Activated naive CD8-positive, alpha-beta T cell treated with anti-CD3 and anti-CD28 coated beads, Interleukin-2, amount 10 ng/mL, durations not matched to agents 7 days and 5 days (primary cell): ENCODE results near the gene MYOG. TPM values are rescaled to one million over a fixed set of nuclear protein-coding genes. Genes with fewer than 3 reads are reported as not detected.

Experiments used
- ATAC-seq: fragments of 150-1000 bp; cut with Tn5 transposase; one replicate; pipeline ENCODE4 v1.10.0; 2021; ENCODE audit warnings: low read depth, moderate library complexity
- POLR2A ChIA-PET: fragments of 350-600 bp; sonication (Branson Sonifier 250); formaldehyde crosslinking; loops from one replicate; lab custom pipeline; 2021; ENCODE audit warnings: antibody characterized with exemption; lab: Charles Lee
- DNase-seq: peaks from one replicate; pipeline ENCODE4 v3.0.0; 2021
- H3K27ac Mint-ChIP-seq: one replicate; pipeline ENCODE4 v1.8.0; 2022; ENCODE audit warnings: mild to moderate bottlenecking, mixed read lengths
- H3K27me3 Mint-ChIP-seq: one replicate; pipeline ENCODE4 v1.8.0; 2022; ENCODE audit warnings: mild to moderate bottlenecking, moderate library complexity, mixed read lengths
- H3K36me3 Mint-ChIP-seq: one replicate; pipeline ENCODE4 v1.8.0; 2021; ENCODE audit warnings: mild to moderate bottlenecking, mixed read lengths
- H3K4me1 Mint-ChIP-seq: one replicate; pipeline ENCODE4 v1.8.0; 2021; ENCODE audit warnings: mixed read lengths
- H3K4me3 Mint-ChIP-seq: one replicate; pipeline ENCODE4 v1.8.0; 2022; ENCODE audit warnings: mild to moderate bottlenecking, moderate library complexity, mixed read lengths
- H3K9me3 Mint-ChIP-seq: one replicate; pipeline ENCODE4 v1.8.0; 2021; ENCODE audit warnings: mixed read lengths
- total RNA-seq, 2 experiments: library from RNA; stranded (reverse); gene quantifications; one replicate each; pipeline ENCODE4 v1.2.3, GENCODE V29; 2021

Gene MYOG
- total RNA-seq, 2 experiments from 2014 or later: not detected

DNA sequence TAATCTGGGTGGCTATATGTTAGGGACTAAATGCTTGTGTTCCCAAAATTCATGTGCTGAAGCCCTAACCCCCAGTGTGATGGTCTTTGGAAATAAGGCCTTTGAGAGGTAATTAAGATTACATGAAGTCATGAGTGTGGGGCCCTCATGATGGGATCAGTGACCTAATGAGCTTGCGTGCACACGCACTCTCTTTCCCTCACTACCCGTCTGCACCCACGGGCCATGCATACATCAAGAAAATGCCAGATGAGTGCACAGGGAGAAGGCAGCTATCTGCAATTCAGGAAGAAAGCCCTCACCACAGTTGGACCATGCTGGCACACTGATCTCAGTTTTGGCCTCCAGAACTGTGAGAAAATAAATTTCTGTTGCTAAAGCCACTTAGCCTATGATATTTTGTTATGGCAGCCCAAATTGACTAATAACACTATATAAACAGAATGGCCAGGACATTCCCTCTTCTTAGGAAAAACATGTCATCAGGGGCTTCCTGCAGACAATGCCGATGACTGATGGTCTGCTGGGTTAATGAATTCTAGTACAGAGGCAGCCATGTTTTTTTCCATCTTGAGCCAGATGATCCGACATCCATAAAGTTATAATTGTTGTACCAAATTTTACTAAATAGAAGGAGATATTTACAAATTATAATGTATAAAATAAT is 18.1 kb upstream of the MYOG start:
- DNase-seq (no peak), ATAC-seq (no peak)
- peaks cover 42% of the 10 kb centered on the region for H3K27me3 Mint-ChIP-seq
- no peaks in the 10 kb centered on the region for H3K36me3 Mint-ChIP-seq
- no peaks in the 10 kb centered on the region for H3K4me1 Mint-ChIP-seq
- no peak overlapping the region for H3K27ac Mint-ChIP-seq
- H3K4me3 Mint-ChIP-seq: no peak overlapping the region
- POLR2A ChIA-PET: no interaction called here
- peaks cover 4% of the 10 kb centered on the region for H3K9me3 Mint-ChIP-seq

DNA sequence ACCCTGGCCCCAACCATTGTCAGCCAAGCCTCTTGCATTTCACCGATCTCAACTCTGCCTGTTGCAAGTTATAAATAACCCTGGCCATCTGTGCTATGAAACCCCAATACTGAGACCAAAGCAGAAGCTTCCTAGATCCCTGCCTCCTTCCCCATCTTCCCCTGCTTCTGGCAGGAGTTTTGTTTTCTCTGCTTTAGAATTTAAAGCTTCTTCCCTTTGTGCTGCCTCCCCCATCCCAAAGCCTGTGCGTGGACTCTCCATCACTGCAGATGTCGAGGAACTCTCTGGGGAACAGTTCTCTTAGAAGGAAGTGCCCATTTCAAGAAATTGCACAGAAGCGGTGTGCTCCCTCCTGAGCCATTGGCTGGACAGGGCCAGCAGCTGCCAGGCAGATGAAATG is 17.4 kb upstream of the MYOG start:
- ATAC-seq (no peak), DNase-seq (no peak)
- Mint-ChIP-seq H3K36me3 (no peaks in the 10 kb centered on the region), H3K4me3 (no peak overlapping the region), H3K27me3 (peaks cover 36% of the 10 kb centered on the region), H3K9me3 (peaks cover 4% of the 10 kb centered on the region), H3K27ac (no peak overlapping the region), H3K4me1 (no peaks in the 10 kb centered on the region)
- POLR2A ChIA-PET: no interaction called here

DNA sequence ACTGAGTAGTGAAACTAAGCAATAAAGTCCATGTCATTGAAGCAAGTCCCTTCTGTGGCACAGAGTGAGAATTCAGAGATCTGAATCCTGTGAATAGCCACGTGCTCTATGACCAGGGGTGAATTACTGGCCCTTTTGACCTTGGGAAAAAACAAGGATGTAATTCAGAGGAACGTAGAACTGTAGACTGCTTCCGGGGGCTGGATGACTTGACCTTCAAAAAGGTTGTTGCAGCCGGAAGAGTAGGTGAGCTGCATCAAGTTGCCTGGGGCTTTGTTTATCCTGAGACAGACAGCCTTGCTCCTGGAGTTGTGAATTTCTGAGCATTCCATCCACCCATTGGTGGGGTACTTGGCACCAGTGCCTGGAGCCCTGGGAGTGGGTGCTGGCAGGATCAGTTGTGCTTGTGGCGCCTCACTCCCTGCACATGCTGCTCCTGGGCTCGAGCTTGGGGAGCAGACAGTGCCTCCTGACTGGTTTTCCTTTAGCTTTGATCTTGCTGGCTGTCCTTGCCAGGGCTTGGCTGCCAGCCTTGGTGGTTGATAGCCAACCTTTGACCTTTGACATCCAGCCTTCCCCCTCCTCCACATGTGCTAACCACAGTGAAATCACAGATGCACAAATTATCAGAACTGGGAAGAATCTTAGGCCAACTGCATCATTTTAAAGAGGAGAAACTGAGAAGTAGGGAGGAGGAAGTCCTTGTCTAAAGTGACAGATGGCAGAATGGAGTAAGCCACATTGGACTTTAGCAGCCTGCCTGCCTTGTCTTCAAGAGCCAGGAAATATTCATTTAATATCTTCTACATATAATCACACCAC is 16.2 kb upstream of the MYOG start:
- Mint-ChIP-seq H3K27ac (no peak overlapping the region), H3K9me3 (peaks cover 4% of the 10 kb centered on the region), H3K27me3 (peaks cover 33% of the 10 kb centered on the region), H3K36me3 (no peaks in the 10 kb centered on the region), H3K4me3 (no peak overlapping the region), H3K4me1 (no peaks in the 10 kb centered on the region)
- POLR2A ChIA-PET: no interaction called here
- ATAC-seq (no peak), DNase-seq (no peak)

- peaks cover 26% of the 10 kb centered on the region for H3K27me3 Mint-ChIP-seq
- no peak overlapping the region for H3K27ac Mint-ChIP-seq
These were observed 14.7 kb upstream of the MYOG start for GRCh38 chr1:203100516-203100869.

GRCh38 chr1:203099805-203100515 is 14.1 kb upstream of the MYOG start:
- Mint-ChIP-seq H3K4me3 (no peak overlapping the region), H3K9me3 (peaks cover 11% of the 10 kb centered on the region), H3K27me3 (peaks cover 23% of the 10 kb centered on the region), H3K4me1 (no peaks in the 10 kb centered on the region), H3K36me3 (no peaks in the 10 kb centered on the region), H3K27ac (no peak overlapping the region)
- ATAC-seq (no peak), DNase-seq (no peak)
- POLR2A ChIA-PET: no interaction called here

More at GRCh38 chr1:203100516-203100869, 14.7 kb upstream of the MYOG start:
- ATAC-seq: no peak
- POLR2A ChIA-PET: no interaction called here
- Mint-ChIP-seq H3K9me3 (peaks cover 9% of the 10 kb centered on the region), H3K36me3 (no peaks in the 10 kb centered on the region), H3K4me1 (no peaks in the 10 kb centered on the region), H3K4me3 (no peak overlapping the region)
- no peak for DNase-seq

- Mint-ChIP-seq H3K27me3 (peaks cover 24% of the 10 kb centered on the region), H3K36me3 (no peaks in the 10 kb centered on the region), H3K27ac (no peak overlapping the region), H3K9me3 (peaks cover 16% of the 10 kb centered on the region), H3K4me3 (no peak overlapping the region), H3K4me1 (no peaks in the 10 kb centered on the region)
- DNase-seq (no peak), ATAC-seq (no peak)
- POLR2A ChIA-PET: no interaction called here
These were observed 13.2 kb upstream of the MYOG start for GRCh38 chr1:203098914-203099520.

- H3K27me3 Mint-ChIP-seq: peaks cover 21% of the 10 kb centered on the region
- POLR2A ChIA-PET: no interaction called here
- ATAC-seq (no peak), DNase-seq (no peak)
- no peak overlapping the region for H3K27ac Mint-ChIP-seq
- no peaks in the 10 kb centered on the region for H3K4me1 Mint-ChIP-seq
- H3K9me3 Mint-ChIP-seq: peaks cover 16% of the 10 kb centered on the region
- H3K36me3 Mint-ChIP-seq: no peaks in the 10 kb centered on the region
- no peak overlapping the region for H3K4me3 Mint-ChIP-seq
These were observed 12.6 kb upstream of the MYOG start for GRCh38 chr1:203098445-203098844.

GRCh38 chr1:203097001-203097400 is 11.2 kb upstream of the MYOG start:
- ATAC-seq (no peak), DNase-seq (no peak)
- H3K27ac Mint-ChIP-seq: no peak overlapping the region
- no peaks in the 10 kb centered on the region for H3K36me3 Mint-ChIP-seq
- peaks cover 16% of the 10 kb centered on the region for H3K9me3 Mint-ChIP-seq
- H3K4me3 Mint-ChIP-seq: no peak overlapping the region
- H3K27me3 Mint-ChIP-seq: peaks cover 30% of the 10 kb centered on the region
- POLR2A ChIA-PET: no interaction called here
- H3K4me1 Mint-ChIP-seq: no peaks in the 10 kb centered on the region

DNA sequence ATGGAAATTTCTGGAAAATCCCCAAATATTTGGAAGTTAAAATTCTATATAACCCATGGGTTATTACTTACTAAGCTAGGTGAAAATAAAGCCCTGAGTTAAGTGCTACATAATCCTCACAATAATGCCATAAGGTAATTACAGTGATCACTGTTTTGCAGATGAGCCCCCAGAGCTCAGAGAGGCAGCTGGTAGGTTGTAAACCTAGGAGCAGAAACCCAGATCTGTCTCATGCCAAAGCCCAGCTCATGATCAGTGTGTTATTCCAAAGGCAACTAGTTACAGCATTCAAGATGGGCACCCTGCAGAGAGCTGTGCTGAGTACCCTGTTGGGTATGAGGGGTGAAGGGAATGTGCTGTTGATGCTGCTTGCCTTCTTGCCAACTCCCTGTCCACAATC is 10.8 kb upstream of the MYOG start:
- H3K9me3 Mint-ChIP-seq: peaks cover 16% of the 10 kb centered on the region
- no peak overlapping the region for H3K27ac Mint-ChIP-seq
- no peaks in the 10 kb centered on the region for H3K4me1 Mint-ChIP-seq
- no peak for ATAC-seq
- H3K36me3 Mint-ChIP-seq: no peaks in the 10 kb centered on the region
- DNase-seq: no peak
- H3K4me3 Mint-ChIP-seq: no peak overlapping the region
- peaks cover 30% of the 10 kb centered on the region for H3K27me3 Mint-ChIP-seq
- POLR2A ChIA-PET: no interaction called here

DNA sequence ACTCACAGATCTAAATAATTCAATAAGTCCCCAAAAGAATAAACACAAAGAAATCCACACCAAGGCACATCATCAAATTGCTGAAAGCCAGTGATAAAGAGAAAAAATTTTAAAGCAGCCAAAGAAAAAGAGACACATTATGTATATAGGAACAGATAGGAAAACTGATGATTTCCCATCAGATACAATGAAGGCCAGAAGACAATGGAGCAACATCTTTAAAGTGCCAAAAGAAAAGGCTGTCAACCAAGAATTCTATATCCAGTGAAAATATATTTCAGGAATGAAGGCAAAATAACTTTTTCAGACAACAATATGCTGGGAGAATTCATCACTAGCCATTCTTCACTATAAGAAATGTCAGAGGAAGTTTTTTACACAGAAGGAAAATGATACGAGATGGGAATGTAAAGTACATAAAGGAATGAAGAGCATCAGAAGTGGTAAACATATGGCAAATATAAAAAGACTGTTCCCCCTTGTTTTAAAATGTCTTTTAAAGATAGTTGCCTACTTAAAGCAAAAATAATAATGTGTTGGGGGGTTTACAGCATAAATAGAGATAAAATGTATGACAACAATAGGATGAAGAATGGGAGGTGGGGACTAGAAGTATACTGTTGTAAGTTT is 9.4 kb upstream of the MYOG start:
- POLR2A ChIA-PET: no interaction called here
- DNase-seq (no peak), ATAC-seq (no peak)
- peaks cover 32% of the 10 kb centered on the region for H3K27me3 Mint-ChIP-seq
- no peak overlapping the region for H3K4me3 Mint-ChIP-seq
- H3K4me1 Mint-ChIP-seq: no peaks in the 10 kb centered on the region
- H3K36me3 Mint-ChIP-seq: no peaks in the 10 kb centered on the region
- no peak overlapping the region for H3K27ac Mint-ChIP-seq
- H3K9me3 Mint-ChIP-seq: peaks cover 16% of the 10 kb centered on the region

GRCh38 chr1:203093754-203094410 is 8.1 kb upstream of the MYOG start:
- DNase-seq (no peak), ATAC-seq (no peak)
- no peak overlapping the region for H3K27ac Mint-ChIP-seq
- H3K36me3 Mint-ChIP-seq: no peaks in the 10 kb centered on the region
- H3K4me3 Mint-ChIP-seq: no peak overlapping the region
- POLR2A ChIA-PET: no interaction called here
- no peaks in the 10 kb centered on the region for H3K4me1 Mint-ChIP-seq
- peaks cover 28% of the 10 kb centered on the region for H3K27me3 Mint-ChIP-seq
- H3K9me3 Mint-ChIP-seq: peaks cover 16% of the 10 kb centered on the region

- ATAC-seq (no peak), DNase-seq (no peak)
- H3K27ac Mint-ChIP-seq: no peak overlapping the region
- no peaks in the 10 kb centered on the region for H3K4me1 Mint-ChIP-seq
- H3K4me3 Mint-ChIP-seq: no peak overlapping the region
- H3K36me3 Mint-ChIP-seq: no peaks in the 10 kb centered on the region
- H3K9me3 Mint-ChIP-seq: peaks cover 16% of the 10 kb centered on the region
- H3K27me3 Mint-ChIP-seq: peaks cover 17% of the 10 kb centered on the region
- POLR2A ChIA-PET: no interaction called here
These were observed 6.0 kb upstream of the MYOG start for GRCh38 chr1:203091761-203092330.

- peaks cover 17% of the 10 kb centered on the region for H3K27me3 Mint-ChIP-seq
- H3K36me3 Mint-ChIP-seq: no peaks in the 10 kb centered on the region
- DNase-seq (no peak), ATAC-seq (no peak)
- no peak overlapping the region for H3K27ac Mint-ChIP-seq
- POLR2A ChIA-PET: no interaction called here
- H3K4me1 Mint-ChIP-seq: no peaks in the 10 kb centered on the region
- H3K4me3 Mint-ChIP-seq: no peak overlapping the region
- H3K9me3 Mint-ChIP-seq: peaks cover 15% of the 10 kb centered on the region
These were observed 5.3 kb upstream of the MYOG start for GRCh38 chr1:203091199-203091477.
